Dermis blood vessel endothelial cell (primary cell): ENCODE measurements around the gene CCDC180. TPM values are rescaled to one million over a fixed set of nuclear protein-coding genes. Genes with fewer than 3 reads are reported as not detected.

Source experiments
- total RNA-seq: library from RNA; depleted of rRNA; stranded (reverse); fragments of >200 nt; gene quantifications from 2 replicates; pipeline ENCODE4 v1.2.3, GENCODE V29; 2014

Gene CCDC180
- total RNA-seq, 1 donor from 2014 or later = 1.4 TPM

Other genes starting within 250 kb of the CCDC180 start
- 15.8 and 20.8 TPM in 2 replicates for gene TDRD7, start 104.4 kb downstream of the CCDC180 start, total RNA-seq
- gene TMOD1, start 194.0 kb downstream of the CCDC180 start, total RNA-seq = 3.7 and 5.2 TPM in 2 replicates